Mesenteric fat pad (tissue), 1 donor: ENCODE measurements around the gene ZNF689. TPM values are rescaled to one million over a fixed set of nuclear protein-coding genes. Genes with fewer than 3 reads are reported as not detected.

Experiments
- DNase-seq: peaks from one replicate; pipeline ENCODE4 v3.0.0-alpha.2; 2020; ENCODE audit warnings: low spot score
- long read RNA-seq: library from polyadenylated mRNA; unstranded; transcript quantifications from one replicate; pipeline ENCODE4 v2.0.0, GENCODE V29; 2020
- total RNA-seq: library from RNA; stranded (reverse); fragmentation: NEBNext Ultra II Directional; extraction: Animal tissue kit (Norgen Biotek cat#: 25700); gene quantifications from one replicate; pipeline ENCODE4 v1.2.1, GENCODE V29; 2021
- donor health status: DM: yes; HTN: yes; CAD: no.

ZNF689 gene
- 5.9 TPM for total RNA-seq
- long read RNA-seq, transcript ZNF689-201 (3 exons, 3,547 nt): major isoform, 9 of 12 reads
- long read RNA-seq, partial matches to known transcripts: 1 of 12 reads
- long read RNA-seq, other reads (novel, unspliced or antisense): 1 of 12 reads

DNA sequence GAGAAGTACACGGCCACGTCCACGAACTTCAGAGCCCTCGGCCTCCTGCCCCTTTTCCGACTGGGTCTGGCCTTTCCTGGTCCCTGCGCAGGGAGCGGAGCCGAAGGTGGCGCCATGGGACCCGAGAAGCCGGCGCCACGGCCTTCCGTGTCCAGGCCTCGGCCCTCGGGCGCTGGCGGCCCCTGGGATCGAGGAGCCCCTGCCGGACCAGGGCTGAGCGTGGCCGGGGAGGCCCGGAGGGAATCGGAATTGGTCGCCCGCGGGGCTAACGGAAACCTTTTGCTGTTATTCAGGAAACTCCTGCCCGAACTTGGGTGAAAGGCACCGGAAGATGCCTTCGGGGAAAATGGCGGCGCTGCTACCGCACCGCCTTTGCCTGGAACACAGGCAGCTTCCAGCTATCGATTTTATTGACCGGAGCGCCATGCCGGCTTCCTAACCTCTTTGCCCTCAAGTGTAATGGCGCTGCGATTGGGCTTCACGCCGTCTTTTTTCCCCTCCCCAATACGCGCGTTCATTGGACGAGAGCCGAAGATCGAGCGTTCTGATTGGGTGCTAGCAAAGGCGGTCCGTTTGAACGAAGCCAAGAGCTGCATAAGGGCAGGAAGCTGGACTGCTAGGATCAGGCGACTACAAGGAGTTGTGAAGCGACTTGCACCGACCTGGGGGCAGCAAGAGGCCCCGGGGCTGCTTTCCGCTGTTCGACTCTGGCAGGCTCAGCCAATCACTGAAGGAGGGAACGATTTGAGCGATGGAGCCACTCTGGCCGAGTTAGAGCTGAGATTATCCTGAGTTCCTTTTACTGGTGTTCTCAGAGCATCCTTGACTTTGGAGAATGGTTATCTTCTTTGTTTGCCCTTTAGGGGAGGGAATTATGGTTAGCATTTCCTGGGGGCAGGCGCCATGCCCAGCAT lies at the start of gene ZNF689:
Gene ZNF689, minus strand, starts transcription at position 464 of the 914 bp plus-strand sequence. Its CDS starts 348 bp downstream, at position 116.
- peak; percentile 96 for DNase-seq

DNA sequence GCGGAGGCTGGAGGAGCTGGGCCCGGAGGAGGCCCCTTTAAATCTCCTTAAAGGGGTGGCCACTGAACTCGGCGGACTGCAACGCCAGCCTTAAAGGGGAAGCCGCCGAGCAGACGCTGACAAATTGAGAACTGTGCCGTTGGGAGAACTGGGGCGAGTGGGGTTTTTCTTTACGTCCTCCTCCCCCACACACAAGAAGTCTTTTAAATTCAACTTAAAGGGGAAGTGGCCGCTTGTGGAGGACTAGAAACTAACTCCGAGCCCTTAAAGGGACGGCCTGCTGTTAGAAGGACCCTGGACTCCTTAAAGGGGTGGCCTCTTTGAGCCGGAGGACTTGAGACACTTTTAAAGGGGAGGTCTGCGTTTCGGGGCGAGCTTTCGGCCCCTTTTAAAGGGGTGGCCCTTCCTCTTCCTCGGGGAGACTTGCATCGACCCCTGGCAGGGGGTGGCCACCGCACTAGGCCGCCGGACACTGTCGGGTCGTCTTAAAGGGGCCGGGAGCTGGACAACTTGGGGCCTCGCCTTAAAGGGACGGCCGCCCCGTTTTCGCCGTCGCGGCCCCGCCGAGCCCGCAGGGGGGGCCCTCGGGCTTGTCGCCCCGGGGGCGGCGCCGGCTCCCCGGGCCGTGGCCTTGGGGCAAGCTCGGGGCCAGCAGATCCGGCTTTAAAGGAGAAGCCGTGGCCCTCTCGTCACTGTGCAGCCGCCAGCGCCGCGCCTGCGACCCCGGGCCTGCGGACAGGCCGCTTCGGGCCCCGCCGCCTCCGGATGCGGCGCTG lies 48.7 kb upstream of the ZNF689 start:
- peak; percentile 93 for DNase-seq

DNA sequence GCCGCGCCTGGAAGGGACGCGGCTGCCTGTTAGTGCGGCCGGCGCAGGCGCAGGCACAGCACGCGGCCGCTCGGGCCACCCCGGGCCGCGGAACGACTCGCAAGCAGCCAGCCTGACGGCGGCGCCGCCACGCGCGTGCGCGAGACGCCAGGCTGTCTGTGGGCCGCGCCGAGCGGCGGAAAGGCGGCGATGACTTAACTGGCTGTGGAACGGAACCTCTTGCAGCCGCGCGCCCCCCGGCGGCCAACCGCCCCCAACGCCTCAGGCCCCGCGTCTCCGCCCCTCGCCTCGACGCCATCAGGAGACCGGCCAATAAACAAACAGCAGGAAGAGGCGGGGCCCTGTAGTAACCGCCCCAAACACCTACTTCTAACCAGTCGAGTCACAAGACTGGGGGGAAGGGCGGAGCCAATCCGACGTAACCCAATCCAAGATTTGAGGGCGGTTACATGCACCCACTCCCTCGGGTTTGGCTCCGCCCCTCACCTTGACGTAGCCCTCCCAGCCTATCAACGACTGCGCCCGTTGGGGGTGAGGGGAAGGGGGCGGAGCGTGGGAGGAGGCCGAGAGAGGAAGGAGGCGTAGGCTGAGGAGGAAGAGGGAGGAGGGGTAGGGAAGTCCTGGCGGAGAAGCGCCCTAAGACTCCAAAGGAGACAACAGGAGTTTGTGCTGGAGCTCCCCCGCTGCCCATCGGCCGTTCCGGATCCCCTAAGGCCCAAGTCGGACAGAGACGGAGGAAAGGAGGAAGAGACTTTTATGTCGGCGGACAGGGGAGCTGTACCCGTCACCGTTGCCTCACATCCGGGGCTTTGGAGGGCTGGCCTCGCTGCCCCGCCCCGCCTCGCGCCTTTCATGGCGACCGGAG lies 47.9 kb upstream of the ZNF689 start, which contains the start of gene FBRS:
Gene FBRS, plus strand, starts transcription at position 566 of the 865 bp plus-strand sequence. CDS start 1,088 bp downstream, outside the sequence.
- DNase-seq: peak; percentile 100

DNA sequence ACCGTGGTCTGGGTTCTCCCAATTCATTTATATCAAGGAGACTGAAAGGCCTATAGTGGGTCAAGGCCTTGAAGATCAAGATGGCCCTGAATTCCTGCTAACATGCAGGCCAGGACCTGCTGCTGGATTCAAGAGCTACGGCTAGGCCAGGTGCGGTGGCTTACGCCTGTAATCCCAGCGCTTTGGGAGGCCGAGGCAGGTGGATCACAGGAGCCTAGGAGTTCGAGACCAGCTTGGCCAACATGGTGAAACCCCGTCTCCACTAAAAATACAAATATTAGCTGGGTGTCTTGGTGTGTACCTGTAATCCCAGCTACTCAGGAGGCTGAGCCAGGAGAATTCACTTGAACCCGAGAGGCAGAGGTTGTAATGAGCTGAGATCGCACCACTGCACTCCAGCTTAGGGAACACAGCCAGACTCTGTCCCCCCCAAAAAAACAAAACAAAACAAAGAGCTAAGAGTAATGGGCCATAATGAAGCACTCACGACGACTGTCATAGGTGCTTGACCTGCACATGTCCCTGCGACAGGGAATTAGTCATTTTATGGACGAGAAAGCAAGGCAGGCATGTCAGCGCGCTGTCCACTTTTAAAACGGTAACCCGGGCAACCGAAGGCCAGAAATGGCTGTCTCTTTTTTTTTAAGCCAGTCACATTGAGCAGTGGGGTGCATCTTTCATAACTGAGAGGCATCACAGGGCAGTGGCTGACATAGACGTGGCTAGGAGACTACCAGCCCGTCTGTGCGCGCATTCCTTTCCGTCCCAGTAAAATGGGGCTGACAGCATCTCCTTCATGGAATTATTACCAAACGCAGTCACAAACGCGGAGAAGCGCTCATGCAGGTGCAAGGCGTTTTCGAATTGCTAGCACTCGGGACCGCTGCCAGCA lies 47.0 kb upstream of the ZNF689 start:
- no peak for DNase-seq

DNA sequence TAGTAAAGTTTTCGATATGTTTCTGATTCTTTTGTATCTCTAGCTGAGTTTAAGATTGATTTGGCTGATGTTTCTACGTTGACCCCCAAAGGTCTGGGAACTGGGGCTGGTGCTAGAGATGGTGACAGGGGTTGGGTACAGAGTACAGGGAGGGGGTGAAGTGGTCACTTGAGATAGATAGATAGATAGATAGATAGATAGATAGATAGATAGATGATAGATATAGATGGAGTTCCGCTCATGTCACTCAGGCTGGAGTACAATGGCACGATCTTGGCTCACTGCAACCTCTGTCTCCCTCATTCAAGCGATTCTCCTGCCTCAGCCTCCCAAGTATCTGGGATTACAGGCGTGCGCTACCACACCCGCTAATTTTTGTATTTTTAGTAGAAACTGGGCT lies 46.2 kb upstream of the ZNF689 start:
- no peak for DNase-seq

DNA sequence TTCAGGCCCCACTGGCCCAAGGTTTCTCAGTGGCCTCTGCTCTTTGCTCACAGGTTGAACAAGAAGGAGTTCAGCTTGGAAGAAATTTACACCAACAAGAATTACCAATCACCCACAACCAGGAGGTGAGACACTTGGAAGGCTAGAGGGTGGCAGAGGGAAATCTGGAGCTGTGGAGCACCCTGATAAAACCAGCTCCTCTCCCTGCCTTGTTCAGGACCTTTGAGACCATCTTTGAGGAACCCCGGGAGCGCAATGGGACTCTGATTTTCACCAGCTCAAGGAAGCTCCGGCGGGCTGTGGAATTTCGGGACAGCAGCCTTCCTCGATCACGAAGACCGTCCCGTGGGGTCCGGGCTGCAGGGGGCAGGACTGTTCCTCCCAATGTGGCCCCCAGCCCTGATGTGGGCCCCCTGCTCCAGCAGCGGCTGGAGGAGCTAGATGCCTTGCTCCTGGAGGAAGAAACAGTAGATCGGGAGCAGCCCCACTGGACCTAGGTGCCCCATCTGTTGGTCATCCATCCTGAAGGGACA lies 45.7 kb upstream of the ZNF689 start:
- no peak for DNase-seq

DNA sequence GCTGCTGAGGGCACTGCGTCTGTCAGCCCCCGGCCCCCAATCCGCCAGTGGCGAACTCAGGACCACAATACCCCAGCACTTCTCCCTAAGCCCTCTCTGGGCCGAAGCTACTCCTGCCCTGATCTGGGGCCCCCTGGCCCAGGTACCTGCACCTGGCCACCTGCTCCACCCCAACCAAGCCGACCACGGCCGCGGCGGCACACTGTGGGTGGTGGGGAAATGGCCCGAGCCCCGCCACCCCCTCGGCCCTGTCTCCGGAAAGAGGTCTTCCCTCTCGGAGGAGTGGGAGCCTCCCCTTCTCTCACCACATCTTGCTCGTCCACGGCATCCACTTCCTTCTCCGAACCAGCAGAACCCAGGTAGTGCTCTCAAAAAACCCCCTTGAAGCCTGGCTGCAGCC lies 44.7 kb upstream of the ZNF689 start:
- DNase-seq: no peak

DNA sequence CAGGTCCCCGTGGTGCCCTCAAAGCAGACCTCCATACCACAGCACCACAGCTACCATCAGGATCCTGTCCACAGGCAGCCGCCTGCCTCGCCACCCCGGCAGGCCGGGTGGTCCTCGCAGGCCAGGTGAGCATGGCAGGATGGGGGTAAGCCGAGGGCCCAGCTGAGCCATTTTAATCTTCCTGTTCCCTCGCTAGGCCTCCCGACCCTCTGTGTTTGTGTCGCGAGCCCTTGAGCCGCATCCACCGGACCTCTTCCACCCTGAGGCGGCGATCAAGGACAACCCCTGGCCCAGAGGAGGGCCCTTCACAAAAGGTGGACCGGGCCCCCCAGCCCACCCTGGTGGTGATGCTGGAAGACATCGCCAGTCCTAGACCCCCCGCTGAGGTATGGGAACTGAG lies 42.5 kb upstream of the ZNF689 start:
- no peak for DNase-seq

DNA sequence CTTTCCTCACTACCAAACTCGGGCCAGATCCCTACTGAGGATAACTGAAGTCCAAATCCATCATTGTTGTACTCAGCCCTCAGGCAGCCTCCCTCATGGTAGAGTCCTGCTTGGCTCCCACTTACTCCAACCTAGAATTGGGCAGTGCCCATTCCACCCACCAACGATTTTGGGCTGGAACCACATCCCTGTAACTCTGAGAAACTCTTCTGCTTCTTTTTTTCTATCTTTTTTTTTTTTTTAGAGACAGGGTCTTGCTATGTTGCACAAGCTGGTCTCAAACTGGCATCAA lies 41.8 kb upstream of the ZNF689 start:
- DNase-seq: no peak

DNA sequence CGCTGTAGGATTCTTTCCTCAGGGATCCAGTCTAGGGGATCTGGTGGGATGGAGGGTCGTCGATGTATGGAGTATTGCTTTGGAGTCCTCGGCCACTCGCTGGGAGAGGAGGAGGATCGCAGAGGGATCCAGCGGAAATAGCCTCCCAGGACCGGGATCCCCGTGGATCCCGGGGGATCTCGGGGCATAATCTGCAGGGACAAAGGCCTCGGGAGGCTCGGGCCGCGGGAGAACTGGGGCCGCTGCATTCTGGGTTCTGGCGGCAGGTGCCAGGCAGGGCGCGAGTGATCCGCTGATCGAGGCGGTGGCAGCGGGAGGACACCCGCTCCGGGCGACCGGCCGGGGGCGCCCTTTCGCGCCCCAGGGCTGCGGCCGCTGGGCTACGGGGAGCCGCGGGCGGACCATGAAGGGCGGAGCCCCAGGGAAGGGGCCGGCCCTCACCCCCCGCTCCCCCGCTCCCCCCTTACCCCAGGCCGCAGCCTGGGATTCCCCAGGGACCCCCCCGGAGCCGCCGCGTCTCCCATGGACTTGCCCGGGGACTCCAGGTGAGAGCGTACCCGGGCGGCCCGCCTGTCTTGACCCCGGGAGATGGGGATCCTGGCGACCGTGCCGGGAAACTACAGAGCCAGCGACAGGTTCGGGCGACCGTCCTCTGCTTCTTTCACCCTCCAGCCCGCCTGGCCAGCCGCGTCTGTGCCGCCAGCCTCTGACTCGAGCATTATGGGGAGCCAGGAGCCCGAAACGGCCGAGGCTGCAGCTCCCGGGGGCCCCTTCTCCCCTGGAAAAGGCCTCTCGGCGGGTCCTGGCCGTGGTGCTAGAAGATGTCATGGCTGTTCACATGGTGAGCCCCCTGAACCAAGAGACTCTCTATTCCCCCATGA lies 41.2 kb upstream of the ZNF689 start:
- peak; percentile 91 for DNase-seq

DNA sequence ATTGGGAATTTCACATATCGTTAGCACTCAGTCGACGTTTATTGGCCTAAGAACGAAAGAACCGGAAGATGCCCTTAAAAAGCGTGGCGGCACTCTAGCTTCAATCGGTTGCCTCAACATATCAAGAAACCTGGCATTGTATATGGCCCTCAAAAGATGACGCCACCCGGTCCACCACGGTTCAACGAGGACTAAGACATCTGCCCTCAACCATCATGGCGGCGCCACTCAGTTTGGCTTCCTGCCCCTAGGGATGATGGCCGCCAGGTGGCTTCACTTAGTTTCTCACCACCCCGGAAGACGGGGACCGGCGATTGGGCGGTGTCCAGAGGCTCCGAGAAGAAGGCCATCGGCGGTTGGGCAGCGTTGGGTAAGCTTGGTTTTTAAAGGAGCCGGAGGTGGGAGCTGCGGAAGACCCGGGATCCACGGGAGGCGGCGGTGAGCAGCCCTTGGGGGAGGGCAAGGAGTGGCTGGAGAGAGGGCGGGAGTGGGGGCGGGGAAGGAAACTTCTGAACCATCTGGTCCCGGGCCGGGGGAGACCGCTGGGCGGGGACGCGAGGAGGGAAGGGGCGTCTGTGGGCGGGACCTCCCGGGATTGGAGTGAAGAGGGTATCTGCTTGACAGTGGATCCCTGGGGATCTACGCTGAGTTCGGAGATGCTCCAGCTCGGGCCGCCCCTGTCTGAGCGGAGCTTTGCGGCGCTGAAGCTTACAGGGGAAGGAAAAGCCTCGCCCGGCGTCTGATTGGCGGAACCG lies 40.4 kb upstream of the ZNF689 start, which contains the start of gene PRR14:
Gene PRR14, plus strand, starts transcription at position 592 of the 755 bp plus-strand sequence. CDS start 686 bp downstream, outside the sequence.
- DNase-seq: peak; percentile 100

DNA sequence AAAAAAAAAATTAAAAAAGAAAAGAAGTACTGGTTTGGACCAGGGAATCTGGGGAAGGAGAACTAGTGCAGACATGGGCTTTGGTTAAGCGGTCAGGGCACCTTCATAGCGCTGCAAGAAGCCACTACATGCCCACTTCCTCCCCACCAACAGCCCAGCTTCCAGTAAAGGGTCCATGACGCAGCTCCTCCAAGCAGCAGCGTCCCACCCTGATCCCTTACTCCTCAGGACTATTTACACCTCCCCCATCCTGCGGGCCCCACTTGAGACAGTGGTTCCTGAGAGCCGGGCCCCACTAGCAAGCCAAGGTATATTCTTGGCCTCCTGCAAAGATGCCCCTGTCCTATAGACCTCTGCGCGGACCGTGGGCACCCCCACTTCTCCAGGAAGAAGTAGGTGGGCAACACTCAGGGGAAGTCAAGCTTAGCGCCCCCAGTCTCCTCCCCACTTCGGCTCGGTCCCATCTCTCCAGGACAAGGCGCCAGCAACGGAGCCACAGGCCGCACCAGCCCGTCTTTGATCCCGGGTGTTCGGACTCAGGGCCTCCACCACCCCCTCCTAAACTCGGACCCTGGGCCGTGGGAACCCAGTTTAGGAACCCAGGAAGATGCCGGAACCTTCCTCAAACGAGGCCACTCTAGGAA lies 39.7 kb upstream of the ZNF689 start:
- no peak for DNase-seq

DNA sequence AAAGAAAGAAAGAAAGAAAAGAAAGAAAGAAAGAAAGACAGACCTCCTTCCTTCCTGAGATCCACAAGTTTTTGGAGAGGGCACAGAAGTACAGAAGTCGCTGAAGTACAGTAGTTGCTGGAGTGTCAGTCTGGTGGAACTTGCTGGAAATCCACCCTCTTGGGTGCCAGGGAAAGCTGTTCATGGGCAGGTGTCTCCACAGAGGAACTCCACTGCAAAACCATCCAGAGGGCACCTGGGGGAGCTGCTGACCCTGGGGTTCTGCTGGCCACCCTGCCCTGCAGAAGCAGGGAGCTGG lies 37.0 kb upstream of the ZNF689 start:
- DNase-seq: no peak

DNA sequence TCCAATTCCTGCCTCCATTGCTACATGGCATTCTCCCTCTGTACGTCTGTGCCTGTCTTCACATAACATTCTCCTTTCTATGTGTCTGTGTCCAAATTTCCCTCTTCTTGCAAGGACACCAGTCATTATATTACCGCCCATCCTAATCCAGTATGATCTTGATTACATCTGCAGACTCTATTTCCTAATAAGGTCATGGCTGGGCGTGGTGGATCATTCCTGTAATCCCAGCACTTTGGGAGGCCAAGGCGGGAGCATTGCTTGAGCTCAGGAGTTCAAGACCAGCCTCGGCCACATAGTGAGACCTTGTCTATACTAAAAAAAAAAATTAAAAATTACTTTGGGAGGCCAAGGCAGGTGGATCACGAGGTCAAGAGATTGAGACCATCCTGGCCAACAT lies 35.5 kb upstream of the ZNF689 start:
- no peak for DNase-seq

DNA sequence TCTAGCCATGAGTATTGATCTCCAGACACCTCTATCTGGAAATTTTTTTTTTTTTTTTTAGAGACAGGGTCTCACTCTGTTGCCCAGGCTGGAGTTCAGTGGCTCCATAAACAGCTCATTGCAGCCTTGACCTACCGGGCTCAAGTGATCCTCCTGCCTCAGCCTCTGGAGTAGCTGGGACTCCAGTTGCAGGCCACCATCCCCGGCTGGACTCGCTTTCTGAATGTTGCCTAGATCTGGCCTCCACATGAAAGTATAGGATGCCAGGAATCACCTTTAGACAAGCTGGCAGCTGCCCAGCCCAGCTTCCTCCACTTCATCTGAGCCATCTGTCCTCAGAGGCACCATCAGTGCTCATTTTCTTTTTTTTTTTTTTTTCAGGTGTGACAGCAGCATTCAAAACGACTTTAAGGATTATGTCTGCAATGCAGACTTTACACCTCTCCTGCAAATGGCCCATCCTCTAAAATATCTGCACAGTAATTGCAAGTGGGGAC lies 34.2 kb upstream of the ZNF689 start:
- DNase-seq: no peak

DNA sequence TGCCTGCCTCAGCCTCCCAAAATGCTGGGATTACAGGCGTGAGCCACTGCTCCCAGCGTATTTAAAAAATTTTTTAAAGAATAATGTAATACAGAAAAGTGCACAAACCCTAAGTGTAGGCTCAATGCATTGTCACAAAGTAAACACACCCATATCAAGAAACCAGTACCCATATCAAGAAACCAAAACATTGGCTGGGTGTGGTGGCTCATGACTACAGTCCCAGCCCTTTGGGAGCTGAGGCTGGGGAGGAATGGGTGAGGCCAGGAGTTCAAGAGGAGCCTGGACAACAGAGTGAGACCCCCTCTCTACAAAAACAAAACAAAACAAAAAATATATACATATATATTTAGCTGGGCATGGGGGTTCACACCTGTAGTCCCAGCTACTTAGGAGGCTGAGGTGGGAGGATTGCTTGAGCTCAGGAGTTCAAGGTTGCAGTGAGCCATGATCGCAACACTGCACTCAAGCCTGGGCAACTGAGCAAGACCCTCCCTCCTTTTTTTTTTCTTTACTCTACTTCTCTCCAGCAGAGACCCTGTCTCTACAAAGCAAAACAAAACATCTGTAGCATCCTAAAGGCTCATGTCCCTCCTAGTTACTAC lies 31.3 kb upstream of the ZNF689 start:
- DNase-seq: no peak

DNA sequence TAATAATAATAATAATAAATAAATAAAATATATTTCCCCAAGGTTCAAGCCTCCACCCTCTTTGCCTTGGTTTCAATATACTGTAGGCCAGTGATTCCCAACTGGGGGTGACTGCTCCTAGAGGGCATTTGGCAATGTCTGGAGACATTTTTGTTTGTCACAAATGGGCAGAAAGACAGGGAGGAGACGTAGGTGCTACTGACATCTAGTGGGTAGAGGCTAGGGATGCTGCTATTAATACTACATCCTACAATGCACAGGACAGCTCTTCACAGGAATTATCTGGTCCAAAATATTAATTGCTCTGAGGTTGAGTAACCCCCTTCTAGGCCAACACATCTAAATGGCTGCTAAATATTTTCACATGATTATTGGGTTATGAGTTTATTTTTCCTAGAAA lies 27.8 kb upstream of the ZNF689 start:
- DNase-seq: no peak
